Posterior vena cava (tissue), 2 donors: Measurements from ENCODE around the gene HOXA3. TPM values are rescaled to one million over a fixed set of nuclear protein-coding genes. Genes with fewer than 3 reads are reported as not detected.

ENCODE experiments used
- DNase-seq: peaks from one replicate; pipeline ENCODE4 v3.0.0-alpha.2; 2020; ENCODE audit warnings: low spot score
- intact Hi-C, 2 donors: fragments of 100-400 bp; cut with DNase I; formaldehyde crosslinking; loops; one replicate each; pipeline versions ENCODE4 v1.14.1 to v1.14.2; 2022 to 2023
- total RNA-seq, 2 donors: library from RNA; stranded (reverse); fragmentation: NEBNext Ultra II Directional; extraction: Animal tissue kit (Norgen Biotek cat#: 25700); gene quantifications; one replicate each; pipeline ENCODE4 v1.2.1, GENCODE V29; 2021
- donor health status: DM: yes; HTN: yes; CAD: no.
- donor health status: DM: yes; HTN: yes; CAD: no.

Gene HOXA3
- total RNA-seq, 2 donors from 2014 or later: 7.2 to 9.3 TPM

GRCh38 chr7:27114881-27115220 is 37.5 kb downstream of the HOXA3 start:
- intact Hi-C loops: no loop called here
- no peak for DNase-seq

- peak; percentile 87 for DNase-seq
- intact Hi-C loops: no loop called here
Measured at GRCh38 chr7:27113991-27114769, 38.2 kb downstream of the HOXA3 start.

- peak; percentile 93 for DNase-seq
- intact Hi-C loops: no loop called here
Measured at GRCh38 chr7:27112955-27113949, 39.1 kb downstream of the HOXA3 start.

- no peak for DNase-seq
- intact Hi-C loops: no loop called here
Measured at GRCh38 chr7:27112361-27112760, 40.0 kb downstream of the HOXA3 start.

- intact Hi-C loops: no loop called here
- no peak for DNase-seq
Measured at GRCh38 chr7:27111751-27112277, 40.6 kb downstream of the HOXA3 start.

- DNase-seq: no peak
- intact Hi-C loops: no loop called here
Measured at GRCh38 chr7:27111042-27111750, 41.2 kb downstream of the HOXA3 start.

GRCh38 chr7:27110186-27111031 is 42.0 kb downstream of the HOXA3 start:
- intact Hi-C loops: no loop called here
- peak; percentile 89 for DNase-seq

- intact Hi-C loops: no loop called here
- no peak for DNase-seq
Measured at GRCh38 chr7:27109466-27110185, 42.8 kb downstream of the HOXA3 start.

- DNase-seq: peak; percentile 86
- intact Hi-C loops: no loop called here
Measured at GRCh38 chr7:27108390-27109127, 43.8 kb downstream of the HOXA3 start.

- intact Hi-C loops: no loop called here
- DNase-seq: no peak
Measured at GRCh38 chr7:27107391-27108381, 44.7 kb downstream of the HOXA3 start.

- intact Hi-C loops: no loop called here
- no peak for DNase-seq
Measured at GRCh38 chr7:27106901-27107240, 45.5 kb downstream of the HOXA3 start.

- intact Hi-C loops: no loop called here
- DNase-seq: no peak
Measured at GRCh38 chr7:27106181-27106900, 46.0 kb downstream of the HOXA3 start.

GRCh38 chr7:27105301-27106031 is 46.9 kb downstream of the HOXA3 start:
- DNase-seq: no peak
- intact Hi-C loops: no loop called here

- intact Hi-C loops: no loop called here
- DNase-seq: no peak
Measured at GRCh38 chr7:27104341-27105058, 47.9 kb downstream of the HOXA3 start.
